Neural cell (in vitro differentiated cells): ENCODE measurements around the gene OSBPL2. TPM values are rescaled to one million over a fixed set of nuclear protein-coding genes. Genes with fewer than 3 reads are reported as not detected.

Experiments
- H2AFZ ChIP-seq: fragments of 200-600, 300-800 bp; sonication (generic), shearing (Covaris generic); 2 replicates; pipeline ENCODE4 v1.6.0; 2014; ENCODE audit warnings: low read depth, mild to moderate bottlenecking, antibody characterized with exemption, low read length, moderate library complexity
- H3F3A ChIP-seq: fragments of 200-600 bp; shearing (Covaris generic); 2 replicates; pipeline ENCODE4 v1.6.1; 2016; ENCODE audit warnings: mild to moderate bottlenecking, moderate library complexity, mixed read lengths, antibody characterized with exemption, low read length; ENCODE audit not compliant: insufficient read depth, poor library complexity, severe bottlenecking
- H3K27ac ChIP-seq: fragments of 200-600, 300-800 bp; sonication (generic), shearing (Covaris generic); 2 replicates; pipeline ENCODE4 v1.5.1; 2014; ENCODE audit warnings: mild to moderate bottlenecking, low read length, moderate library complexity
- H3K27me3 ChIP-seq: fragments of 300-800, 200-600 bp; sonication (generic), shearing (Covaris generic); 2 replicates; pipeline ENCODE4 v1.6.0; 2014; ENCODE audit warnings: mild to moderate bottlenecking, low read depth, low read length, moderate library complexity; ENCODE audit not compliant: insufficient read depth
- H3K36me3 ChIP-seq: fragments of 300-800, 200-600 bp; sonication (generic), shearing (Covaris generic); 2 replicates; pipeline ENCODE4 v1.5.1; 2014; ENCODE audit warnings: mild to moderate bottlenecking, antibody characterized with exemption, low read length, moderate library complexity; ENCODE audit not compliant: insufficient read depth
- H3K4me2 ChIP-seq: fragments of 300-800, 200-600 bp; sonication (generic), shearing (Covaris generic); 2 replicates; pipeline ENCODE4 v1.6.0; 2014; ENCODE audit warnings: mild to moderate bottlenecking, low read length
- H3K4me3 ChIP-seq: fragments of 300-800, 200-600 bp; sonication (generic), shearing (Covaris generic); 2 replicates; pipeline ENCODE4 v1.5.1; 2014; ENCODE audit warnings: mild to moderate bottlenecking, low read length, moderate library complexity
- H3K79me2 ChIP-seq: fragments of 200-600 bp; shearing (Covaris generic); replicated peaks from 2 replicates; pipeline ENCODE4 v1.6.0; 2014; ENCODE audit warnings: mild to moderate bottlenecking, low read length, moderate library complexity; ENCODE audit not compliant: insufficient read depth
- H3K9ac ChIP-seq: fragments of 300-800, 200-600 bp; sonication (generic), shearing (Covaris generic); 2 replicates; pipeline ENCODE4 v1.6.1; 2016; ENCODE audit warnings: mild to moderate bottlenecking, low read length, mixed read lengths
- H3K9me2 ChIP-seq: fragments of 200-600 bp; shearing (Covaris generic); 2 replicates; pipeline ENCODE4 v1.6.1; 2016; ENCODE audit warnings: mild to moderate bottlenecking, low read length, mixed read lengths; ENCODE audit not compliant: insufficient read depth
- H3K9me3 ChIP-seq: fragments of 200-600, 300-800 bp; sonication (generic), shearing (Covaris generic); 2 replicates; pipeline ENCODE4 v1.6.1; 2016; ENCODE audit warnings: mild to moderate bottlenecking, mixed run types, low read length, moderate library complexity, mixed read lengths
- H4K20me1 ChIP-seq: fragments of 200-600 bp; shearing (Covaris generic); 2 replicates; pipeline ENCODE4 v1.6.1; 2016; ENCODE audit warnings: mild to moderate bottlenecking, mixed run types; ENCODE audit not compliant: insufficient read depth
- EP300 ChIP-seq: fragments of 450-650 bp; conservative IDR thresholded peaks from 2 replicates; pipeline ENCODE4 v1.6.1; 2014; ENCODE audit warnings: antibody characterized with exemption, mild to moderate bottlenecking, moderate library complexity; ENCODE audit not compliant: poor library complexity, severe bottlenecking
- EZH2 ChIP-seq: fragments of 200-600, 300-800 bp; shearing (Covaris generic), sonication (generic); IDR thresholded peaks from 2 replicates; pipeline ENCODE4 v1.6.1; 2014; ENCODE audit warnings: antibody characterized with exemption, low read length, borderline replicate concordance, mild to moderate bottlenecking; ENCODE audit not compliant: insufficient read depth, poor library complexity, severe bottlenecking
- MXI1 ChIP-seq: fragments of 450-650 bp; conservative IDR thresholded peaks from 2 replicates; pipeline ENCODE4 v1.6.1; 2014; ENCODE audit warnings: antibody characterized with exemption, mild to moderate bottlenecking; ENCODE audit not compliant: poor library complexity, severe bottlenecking
- POLR2AphosphoS5 ChIP-seq: IDR thresholded peaks from 2 replicates; pipeline ENCODE4 v1.6.1; 2012
- RAD21 ChIP-seq: fragments of 450-650 bp; conservative IDR thresholded peaks from 2 replicates; pipeline ENCODE4 v1.6.1; 2014; ENCODE audit warnings: antibody characterized with exemption, mild to moderate bottlenecking, moderate library complexity
- SMC3 ChIP-seq: fragments of 450-650 bp; conservative IDR thresholded peaks from 2 replicates; pipeline ENCODE4 v1.6.1; 2014; ENCODE audit warnings: antibody characterized with exemption, mild to moderate bottlenecking, moderate library complexity; ENCODE audit not compliant: poor library complexity
- TAF1 ChIP-seq: IDR thresholded peaks from 2 replicates; pipeline ENCODE4 v1.6.1; 2012; ENCODE audit warnings: low read depth
- polyA plus RNA-seq: library from polyadenylated mRNA; depleted of rRNA; stranded (reverse); fragments of >200 nt; gene quantifications from 2 replicates; pipeline ENCODE4 v1.2.3, GENCODE V29; 2014
- TF ChIP-seq, protein P1 (sequence below): fragments of 450-650 bp; IDR thresholded peaks from 2 replicates; pipeline ENCODE4 v1.5.1; 2014; ENCODE audit warnings: antibody characterized with exemption, mild to moderate bottlenecking, moderate library complexity; ENCODE audit not compliant: poor library complexity, severe bottlenecking
- TF ChIP-seq, protein P2 (sequence below): IDR thresholded peaks from 2 replicates; pipeline ENCODE4 v1.6.1; 2012; ENCODE audit warnings: borderline replicate concordance

OSBPL2 gene
- polyA plus RNA-seq, 1 donor from 2014 or later: 41.5 TPM

DNA sequence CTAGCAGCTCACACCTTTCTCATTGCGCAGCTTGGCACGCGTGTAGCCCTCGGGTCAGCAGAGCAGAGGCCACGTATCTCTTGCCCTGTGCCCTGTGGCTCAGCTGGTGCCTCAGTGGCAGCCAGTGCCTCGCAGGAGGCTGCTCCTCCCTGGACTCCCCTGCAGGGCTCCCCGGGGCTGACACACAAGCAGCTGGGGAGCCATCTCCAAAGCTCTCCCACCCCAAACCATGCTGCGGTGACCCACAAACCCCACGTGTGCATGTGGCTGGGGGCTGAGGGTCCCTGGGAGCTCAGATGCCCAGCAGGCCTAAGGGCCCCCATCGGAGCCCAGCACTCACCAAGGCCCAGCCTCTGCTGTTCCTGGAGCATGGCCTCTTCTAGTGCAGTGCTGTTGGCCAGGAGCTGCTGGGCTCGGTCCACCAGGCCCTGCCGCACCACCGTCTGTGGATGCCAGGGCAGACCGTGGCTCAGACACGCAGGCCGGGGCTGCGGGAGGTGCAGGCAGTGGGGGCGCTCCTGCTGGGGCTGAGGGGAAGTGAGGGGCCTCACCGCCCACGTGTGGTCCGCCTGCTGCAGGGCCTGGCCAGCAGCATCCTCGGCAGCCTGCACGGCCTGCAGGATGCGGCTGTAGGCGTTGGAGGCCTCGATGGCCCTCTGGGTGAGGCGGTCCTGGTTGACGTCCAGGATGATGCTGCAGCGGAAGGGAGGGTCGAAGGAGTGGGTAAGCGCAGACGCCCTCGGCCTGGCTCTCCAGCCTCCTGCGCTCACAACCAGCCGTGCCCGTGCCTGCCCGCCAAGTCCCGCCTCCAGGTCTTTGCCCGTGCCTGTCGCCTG, 78.2 kb downstream of the OSBPL2 start:
- Histone ChIP-seq H3K36me3 (no peaks in the 10 kb centered on the region), H3F3A (no peaks in the 10 kb centered on the region), H3K9ac (no peak overlapping the region), H4K20me1 (no peaks in the 10 kb centered on the region), H3K27me3 (no peaks in the 10 kb centered on the region), H2AFZ (no peak overlapping the region), H3K4me2 (no peak overlapping the region), H3K79me2 (no peaks in the 10 kb centered on the region), H3K27ac (no peak overlapping the region), H3K9me3 (no peaks in the 10 kb centered on the region), H3K9me2 (no peaks in the 10 kb centered on the region), H3K4me3 (no peak overlapping the region)
- TF ChIP-seq, protein P1, sequence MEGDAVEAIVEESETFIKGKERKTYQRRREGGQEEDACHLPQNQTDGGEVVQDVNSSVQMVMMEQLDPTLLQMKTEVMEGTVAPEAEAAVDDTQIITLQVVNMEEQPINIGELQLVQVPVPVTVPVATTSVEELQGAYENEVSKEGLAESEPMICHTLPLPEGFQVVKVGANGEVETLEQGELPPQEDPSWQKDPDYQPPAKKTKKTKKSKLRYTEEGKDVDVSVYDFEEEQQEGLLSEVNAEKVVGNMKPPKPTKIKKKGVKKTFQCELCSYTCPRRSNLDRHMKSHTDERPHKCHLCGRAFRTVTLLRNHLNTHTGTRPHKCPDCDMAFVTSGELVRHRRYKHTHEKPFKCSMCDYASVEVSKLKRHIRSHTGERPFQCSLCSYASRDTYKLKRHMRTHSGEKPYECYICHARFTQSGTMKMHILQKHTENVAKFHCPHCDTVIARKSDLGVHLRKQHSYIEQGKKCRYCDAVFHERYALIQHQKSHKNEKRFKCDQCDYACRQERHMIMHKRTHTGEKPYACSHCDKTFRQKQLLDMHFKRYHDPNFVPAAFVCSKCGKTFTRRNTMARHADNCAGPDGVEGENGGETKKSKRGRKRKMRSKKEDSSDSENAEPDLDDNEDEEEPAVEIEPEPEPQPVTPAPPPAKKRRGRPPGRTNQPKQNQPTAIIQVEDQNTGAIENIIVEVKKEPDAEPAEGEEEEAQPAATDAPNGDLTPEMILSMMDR: no peak
- TF ChIP-seq, protein P2, sequence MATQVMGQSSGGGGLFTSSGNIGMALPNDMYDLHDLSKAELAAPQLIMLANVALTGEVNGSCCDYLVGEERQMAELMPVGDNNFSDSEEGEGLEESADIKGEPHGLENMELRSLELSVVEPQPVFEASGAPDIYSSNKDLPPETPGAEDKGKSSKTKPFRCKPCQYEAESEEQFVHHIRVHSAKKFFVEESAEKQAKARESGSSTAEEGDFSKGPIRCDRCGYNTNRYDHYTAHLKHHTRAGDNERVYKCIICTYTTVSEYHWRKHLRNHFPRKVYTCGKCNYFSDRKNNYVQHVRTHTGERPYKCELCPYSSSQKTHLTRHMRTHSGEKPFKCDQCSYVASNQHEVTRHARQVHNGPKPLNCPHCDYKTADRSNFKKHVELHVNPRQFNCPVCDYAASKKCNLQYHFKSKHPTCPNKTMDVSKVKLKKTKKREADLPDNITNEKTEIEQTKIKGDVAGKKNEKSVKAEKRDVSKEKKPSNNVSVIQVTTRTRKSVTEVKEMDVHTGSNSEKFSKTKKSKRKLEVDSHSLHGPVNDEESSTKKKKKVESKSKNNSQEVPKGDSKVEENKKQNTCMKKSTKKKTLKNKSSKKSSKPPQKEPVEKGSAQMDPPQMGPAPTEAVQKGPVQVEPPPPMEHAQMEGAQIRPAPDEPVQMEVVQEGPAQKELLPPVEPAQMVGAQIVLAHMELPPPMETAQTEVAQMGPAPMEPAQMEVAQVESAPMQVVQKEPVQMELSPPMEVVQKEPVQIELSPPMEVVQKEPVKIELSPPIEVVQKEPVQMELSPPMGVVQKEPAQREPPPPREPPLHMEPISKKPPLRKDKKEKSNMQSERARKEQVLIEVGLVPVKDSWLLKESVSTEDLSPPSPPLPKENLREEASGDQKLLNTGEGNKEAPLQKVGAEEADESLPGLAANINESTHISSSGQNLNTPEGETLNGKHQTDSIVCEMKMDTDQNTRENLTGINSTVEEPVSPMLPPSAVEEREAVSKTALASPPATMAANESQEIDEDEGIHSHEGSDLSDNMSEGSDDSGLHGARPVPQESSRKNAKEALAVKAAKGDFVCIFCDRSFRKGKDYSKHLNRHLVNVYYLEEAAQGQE: no peak
- TF ChIP-seq TAF1 (no peak), EP300 (no peak), RAD21 (no peak), EZH2 (no peak), SMC3 (no peak), MXI1 (no peak), POLR2AphosphoS5 (no peak)

DNA sequence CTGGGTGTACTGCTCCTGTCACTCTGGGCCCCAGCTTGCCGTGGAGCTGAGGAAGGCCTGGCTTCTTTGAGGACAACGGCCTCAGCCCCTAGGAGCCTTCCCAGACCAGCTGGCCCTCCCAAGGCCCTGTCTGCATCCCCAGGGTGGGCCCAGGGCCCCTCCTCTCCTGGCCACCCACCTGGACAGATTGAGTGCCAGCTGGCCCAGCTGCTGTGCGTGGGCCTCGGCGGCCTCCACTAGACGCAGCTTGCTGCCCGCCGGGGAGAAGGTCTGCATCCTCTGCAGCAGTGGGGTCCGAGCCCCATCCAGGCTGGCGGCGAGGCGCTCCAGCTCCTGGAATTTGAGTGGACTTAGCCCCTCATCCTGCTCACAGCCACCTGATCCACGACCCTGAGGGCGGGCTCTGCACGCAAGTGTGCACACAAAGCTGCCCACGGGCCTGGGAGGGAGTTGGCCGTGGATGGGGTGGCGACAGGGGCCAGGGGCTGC, 78.9 kb downstream of the OSBPL2 start:
- Histone ChIP-seq H3F3A (no peaks in the 10 kb centered on the region), H3K36me3 (no peaks in the 10 kb centered on the region), H4K20me1 (no peaks in the 10 kb centered on the region), H3K4me2 (no peak overlapping the region), H3K79me2 (no peaks in the 10 kb centered on the region), H2AFZ (no peak overlapping the region), H3K27me3 (no peaks in the 10 kb centered on the region), H3K4me3 (no peak overlapping the region), H3K9ac (no peak overlapping the region), H3K27ac (no peak overlapping the region), H3K9me2 (no peaks in the 10 kb centered on the region), H3K9me3 (no peaks in the 10 kb centered on the region)
- TF ChIP-seq RAD21 (no peak), EZH2 (no peak), POLR2AphosphoS5 (no peak)
